Inflammatory macrophage treated with lipopolysaccharide for 1 hour (primary cell): ENCODE measurements around the gene MAGEA8.
"Not testable (repeated sequence)": the region's sequence is repeated elsewhere in the genome, so short reads cannot be mapped to it uniquely, and the experiment has no call there.

Source experiments
- DNase-seq, 2 donors: peaks; one replicate each; pipeline ENCODE4 v3.0.0-alpha.2; 2020 to 2022

The MAGEA8 gene

GRCh38 chrX:149881081-149881711, at the start of gene MAGEA8:
Gene MAGEA8 (plus strand): TSS chrX:149881183. CDS start chrX:149884273, 3,090 bp downstream.
- DNase-seq: no peak

DNA sequence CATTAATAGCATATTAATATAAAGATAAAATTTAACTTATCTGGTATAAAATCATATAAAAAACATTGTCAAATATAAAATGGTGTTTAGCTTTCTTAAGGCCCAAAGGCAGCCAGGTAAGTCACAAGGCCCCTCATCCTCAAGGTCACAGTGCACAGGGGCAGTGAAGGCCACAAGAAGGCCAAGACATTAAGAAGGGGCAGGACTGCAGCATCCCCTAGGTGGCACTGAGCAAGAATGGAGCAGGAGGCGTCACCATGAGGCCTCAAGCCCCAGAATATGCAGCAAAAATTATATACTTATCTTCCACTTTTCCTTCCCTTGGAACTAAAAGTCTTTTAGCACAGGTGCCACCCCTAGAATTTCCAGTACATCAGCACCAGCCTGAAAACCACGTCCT, 49.5 kb upstream of the MAGEA8 start:
- DNase-seq: no peak

DNA sequence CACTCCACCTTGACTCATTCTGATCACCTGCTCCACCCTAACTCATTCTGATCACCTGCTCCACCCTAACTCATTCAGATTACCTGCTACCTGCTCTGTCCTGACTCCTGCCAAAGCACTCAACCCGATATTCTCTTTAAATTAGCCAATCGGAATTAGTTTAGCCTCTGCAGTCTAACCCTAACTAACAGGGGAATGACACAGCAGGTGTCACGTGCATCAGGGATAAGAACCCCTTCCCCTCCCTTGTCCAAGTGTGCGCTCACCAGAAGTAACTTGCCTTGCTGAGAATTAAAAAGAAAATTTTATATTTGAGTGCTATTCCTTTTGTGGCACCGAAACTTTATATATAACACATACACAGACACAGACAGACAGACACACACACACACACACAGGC, 44.3 kb upstream of the MAGEA8 start:
- DNase-seq: not testable (repeated sequence)

DNA sequence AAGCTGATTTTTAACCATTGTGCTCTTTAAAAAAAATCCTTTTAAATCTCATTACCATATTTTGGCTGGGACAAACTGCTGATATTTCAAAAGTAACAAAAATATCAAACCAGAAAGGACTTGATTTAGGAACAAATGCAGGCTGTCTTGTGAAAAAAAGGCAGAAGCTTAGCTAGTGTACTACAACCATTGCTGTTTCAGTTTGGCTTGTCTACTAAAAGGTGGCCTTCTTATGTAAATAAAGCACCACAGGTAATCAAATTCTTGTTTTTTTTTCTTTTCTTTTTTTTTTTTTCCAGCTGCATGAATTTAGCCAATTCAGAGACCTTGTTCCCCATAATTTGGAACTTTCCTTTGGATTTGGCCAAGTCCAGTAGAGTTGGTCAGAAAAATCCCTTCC, 43.8 kb upstream of the MAGEA8 start:
- no peak for DNase-seq

DNA sequence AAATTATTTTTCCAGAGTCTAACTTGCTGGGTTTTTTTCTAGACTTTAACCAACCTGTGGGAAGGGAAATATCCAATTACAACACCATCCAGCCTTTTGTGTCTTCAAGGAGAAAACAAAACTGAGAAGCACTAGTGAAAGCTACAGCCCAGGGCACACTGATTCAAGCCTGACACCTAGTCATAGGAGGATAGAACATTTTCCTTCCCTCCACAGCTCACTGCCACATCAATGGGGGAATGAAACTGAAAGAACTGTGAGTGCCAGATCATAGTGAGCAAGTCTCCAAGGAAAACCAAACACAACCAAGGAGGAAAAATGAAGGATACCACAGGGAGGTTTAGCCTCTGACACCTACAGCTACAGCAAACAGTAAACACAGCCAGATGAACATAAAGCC, 43.3 kb upstream of the MAGEA8 start:
- DNase-seq: no peak

DNA sequence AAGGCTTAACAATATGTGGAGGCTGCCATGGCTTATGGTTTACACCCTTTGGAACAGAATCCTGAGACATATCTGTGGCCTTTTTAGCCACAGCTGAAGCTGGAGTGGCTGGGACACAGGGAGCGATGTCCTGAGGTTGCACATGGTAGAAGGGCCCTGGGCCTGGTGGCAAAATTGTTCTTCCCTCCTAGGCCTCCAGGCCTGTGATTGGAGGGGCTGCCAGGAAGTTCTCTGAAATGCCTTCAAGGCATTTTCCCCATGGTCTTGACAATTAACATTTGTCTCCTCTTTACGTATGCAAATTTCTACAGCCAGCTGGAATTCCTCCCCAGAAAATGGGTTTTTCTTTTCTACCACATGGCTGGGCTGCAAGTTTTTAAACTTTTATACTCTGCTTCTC, 39.1 kb upstream of the MAGEA8 start:
- DNase-seq: no peak

GRCh38 chrX:149845385-149845784, 35.6 kb upstream of the MAGEA8 start:
- DNase-seq: no peak

DNA sequence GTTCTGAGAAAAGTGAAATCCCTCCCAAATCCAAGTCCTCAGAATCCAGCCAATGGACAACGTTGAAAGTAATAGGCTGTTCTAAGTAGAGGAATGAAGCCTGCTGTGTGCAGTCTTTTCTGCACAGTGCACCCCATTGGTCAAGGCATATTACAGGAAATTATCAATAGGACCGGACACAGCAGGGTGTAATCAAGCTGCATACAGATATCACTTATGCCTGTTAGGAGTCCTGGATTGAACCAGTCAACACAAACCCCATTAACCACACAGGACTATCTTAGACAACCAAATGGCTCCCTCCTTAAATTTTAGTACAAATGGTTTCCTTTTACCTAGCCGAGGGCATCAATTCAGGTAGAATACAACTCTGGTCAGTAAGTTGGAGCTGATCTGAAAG, 34.2 kb upstream of the MAGEA8 start:
- no peak for DNase-seq

- no peak for DNase-seq
Measured at GRCh38 chrX:149848855-149849254, 32.1 kb upstream of the MAGEA8 start.

DNA sequence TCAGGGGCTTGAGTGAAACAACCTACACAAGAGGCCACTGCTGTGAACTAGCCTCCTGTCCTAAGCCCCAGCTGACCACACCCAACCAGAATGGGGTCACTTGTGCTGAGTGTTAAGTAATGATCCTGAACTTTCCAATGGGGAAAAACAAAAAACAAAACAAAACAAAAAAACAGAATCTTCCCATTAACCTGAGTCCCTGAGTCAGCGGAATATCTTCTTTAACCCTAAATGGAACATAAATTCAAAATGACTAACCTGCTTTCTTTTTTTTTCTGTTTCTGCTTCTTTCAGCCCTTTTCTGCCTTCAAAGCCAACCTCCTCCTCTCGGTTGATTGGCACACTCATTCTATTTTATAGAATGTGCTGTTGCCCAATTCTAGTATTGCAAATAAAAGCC, 31.2 kb upstream of the MAGEA8 start:
- no peak for DNase-seq

GRCh38 chrX:149851864-149852263, 29.1 kb upstream of the MAGEA8 start:
- DNase-seq: no peak

DNA sequence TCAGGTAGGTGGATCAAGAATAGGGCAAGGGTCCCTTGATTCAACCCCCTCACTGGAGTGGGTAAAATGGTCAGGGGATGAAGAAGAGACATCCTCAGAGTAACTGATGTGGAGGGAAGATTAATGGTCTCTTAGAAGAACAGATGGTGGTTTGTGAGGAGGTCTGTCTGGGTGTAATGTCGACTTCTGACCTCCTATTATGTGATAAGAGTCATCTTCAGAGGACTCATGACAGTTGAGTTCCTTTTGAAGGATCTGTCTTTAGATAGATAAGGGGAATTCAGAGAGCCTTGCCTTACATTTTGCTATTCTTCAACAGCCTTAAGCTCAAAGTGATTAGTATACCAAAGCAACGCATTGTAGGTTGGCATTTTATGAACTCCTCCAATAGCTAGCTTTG, 27.1 kb upstream of the MAGEA8 start:
- no peak for DNase-seq

- no peak for DNase-seq
Measured at GRCh38 chrX:149858592-149858991, 22.4 kb upstream of the MAGEA8 start.

- DNase-seq: no peak
Measured at GRCh38 chrX:149860445-149860844, 20.5 kb upstream of the MAGEA8 start.

DNA sequence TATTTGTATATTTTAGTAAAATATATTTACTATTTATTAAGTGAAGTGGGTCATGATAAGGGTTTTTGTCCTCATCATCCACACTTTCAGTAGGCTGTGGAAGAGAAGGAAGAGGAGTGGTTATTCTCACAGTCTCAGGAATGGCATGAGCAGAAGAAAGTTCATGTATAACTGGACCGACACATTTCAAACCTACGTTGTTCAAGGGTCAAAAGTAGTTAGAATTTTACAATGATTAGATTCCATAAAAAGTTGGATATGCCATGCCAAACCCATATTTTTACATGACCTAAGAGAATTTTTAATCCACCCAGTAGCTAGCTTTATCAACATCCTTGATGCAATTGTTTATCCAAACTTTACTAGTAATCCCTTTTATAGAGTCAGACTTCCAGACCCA, 15.6 kb upstream of the MAGEA8 start:
- DNase-seq: no peak

DNA sequence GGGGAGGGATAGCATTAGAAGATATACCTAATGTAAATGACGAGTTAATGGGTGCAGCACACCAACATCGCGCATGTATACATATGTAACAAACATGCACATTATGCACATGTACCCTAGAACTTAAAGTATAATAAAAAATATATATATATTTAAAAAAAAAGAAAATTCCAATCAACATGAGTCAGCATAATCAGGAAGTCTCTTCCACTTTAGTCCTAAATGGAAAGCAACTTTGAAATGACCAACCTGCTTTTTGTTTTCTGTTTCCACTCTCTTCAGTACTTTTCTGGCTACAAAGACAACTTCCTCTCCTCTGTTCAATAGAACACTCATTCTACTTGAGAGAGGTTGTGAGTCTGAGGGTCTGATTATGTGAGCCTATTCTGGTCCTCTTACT, 13.5 kb upstream of the MAGEA8 start:
- no peak for DNase-seq

DNA sequence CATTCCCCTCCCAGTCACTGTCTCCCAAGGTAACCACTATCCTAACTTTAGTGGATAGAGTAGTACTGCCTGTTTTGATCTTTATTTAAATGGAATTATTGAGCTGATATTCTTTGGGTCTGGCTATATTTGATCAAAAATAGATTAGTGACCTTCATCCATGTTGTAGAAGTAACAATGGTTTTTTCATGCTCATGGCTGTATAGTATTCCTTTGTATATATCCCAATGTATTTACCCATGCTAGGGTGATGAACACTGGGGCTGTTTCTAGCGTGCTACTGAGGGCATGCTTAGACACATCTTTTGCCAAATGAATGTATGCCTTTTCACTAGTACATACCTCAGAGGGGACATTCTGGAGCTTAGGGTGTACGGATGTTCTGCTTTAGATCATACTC, 10.1 kb upstream of the MAGEA8 start:
- no peak for DNase-seq

DNA sequence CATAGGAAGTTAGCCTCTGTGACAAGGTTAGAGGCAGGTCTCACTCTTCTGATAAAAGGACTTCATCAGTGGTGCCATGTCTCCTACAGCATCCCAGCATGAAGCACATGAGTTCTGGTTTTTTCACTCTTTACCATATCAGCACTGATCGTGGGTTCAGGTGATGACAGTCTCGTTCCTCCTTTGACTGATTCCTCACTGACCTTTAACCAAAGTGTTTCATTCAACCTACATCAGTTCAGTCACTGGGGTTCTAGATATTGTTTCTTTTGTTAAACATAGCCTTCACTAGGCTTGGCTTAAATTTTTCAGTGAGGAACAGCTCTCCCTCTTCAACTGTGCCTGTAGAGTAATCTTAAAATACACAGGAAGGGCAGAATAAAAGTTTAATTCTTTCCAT, 9.6 kb upstream of the MAGEA8 start:
- DNase-seq: no peak

GRCh38 chrX:149871940-149872339, 9.0 kb upstream of the MAGEA8 start:
- DNase-seq: peak in 1 of 2 donors; percentile 11

- no peak for DNase-seq
Measured at GRCh38 chrX:149877157-149877556, 3.8 kb upstream of the MAGEA8 start.

DNA sequence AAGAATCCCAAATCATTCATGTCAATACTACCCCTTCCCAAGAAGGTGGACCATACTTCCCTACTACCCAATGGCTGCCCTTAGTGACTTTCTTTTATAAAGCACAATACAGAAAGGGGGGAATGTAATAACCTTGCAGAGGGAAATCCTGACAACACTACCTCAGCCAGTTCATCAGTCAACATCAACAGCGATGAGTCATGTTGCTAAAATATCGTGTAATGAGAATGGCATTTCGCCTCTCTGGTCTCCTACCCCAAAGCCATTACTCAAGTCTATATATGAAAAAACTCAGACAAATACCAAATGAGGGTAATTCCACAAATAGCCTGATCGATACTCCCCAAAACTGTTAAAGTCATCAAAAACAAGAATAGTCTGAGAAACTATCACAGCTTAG, 3.3 kb upstream of the MAGEA8 start:
- DNase-seq: no peak

DNA sequence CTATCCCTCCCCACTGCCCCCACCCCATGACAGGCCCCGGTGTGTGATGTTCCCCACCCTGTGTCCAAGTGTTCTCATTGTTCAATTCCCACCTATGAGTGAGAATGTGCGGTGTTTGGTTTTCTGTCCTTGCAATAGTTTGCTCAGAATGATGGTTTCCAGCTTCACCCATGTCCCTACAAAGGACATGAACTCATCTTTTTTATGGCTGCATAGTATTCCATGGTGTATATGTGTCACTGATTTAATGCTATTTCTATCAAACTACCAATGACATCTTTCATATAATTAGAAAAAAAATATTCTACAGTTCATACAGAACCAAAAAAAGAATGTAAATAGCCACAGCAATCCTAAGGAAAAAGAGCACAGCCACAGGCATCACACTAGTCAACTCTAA, 9.8 kb downstream of the MAGEA8 start:
- not testable (repeated sequence) for DNase-seq

- no peak for DNase-seq
Measured at GRCh38 chrX:149898554-149898953, 17.6 kb downstream of the MAGEA8 start.

DNA sequence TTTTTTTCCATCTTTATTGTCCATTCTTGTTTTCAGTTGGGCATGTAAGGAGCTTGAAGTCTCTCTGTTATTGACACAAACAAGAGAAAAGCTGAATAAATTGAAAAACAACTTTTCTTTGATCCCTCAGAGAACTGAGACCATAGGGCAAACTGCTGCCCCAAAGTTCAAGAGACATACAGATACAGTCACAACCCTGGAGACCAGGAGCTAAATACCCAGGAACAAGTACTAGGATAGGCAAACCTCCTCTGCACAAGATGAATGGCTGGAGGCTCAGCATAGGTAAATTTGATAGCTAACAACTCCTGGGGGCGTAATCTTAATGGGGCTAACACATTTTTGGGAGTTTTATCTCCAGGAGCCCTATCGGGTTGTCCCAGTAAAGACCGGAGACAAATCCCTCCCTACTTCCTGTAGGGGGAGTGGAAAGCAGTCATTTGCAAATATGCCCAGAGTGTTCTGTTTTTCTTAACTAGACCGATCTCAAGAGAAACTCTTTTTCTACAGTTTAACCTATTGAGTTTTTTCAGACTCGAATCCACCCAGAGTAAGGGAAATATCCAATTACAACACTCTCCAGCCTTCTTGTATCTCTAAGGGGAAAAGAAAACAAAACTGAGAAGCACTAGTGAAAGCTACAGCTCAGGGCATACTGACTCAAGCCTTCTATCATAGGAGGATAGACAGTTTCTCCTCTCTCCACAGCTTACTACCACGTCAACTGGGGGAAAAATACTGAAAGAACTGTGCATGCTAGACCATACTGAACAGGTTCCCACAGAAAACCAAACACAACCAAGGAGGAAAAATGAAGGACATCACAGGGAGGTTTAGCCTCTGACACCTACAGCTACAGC, 23.1 kb downstream of the MAGEA8 start:
- peak; percentile 0 to 1 for DNase-seq

DNA sequence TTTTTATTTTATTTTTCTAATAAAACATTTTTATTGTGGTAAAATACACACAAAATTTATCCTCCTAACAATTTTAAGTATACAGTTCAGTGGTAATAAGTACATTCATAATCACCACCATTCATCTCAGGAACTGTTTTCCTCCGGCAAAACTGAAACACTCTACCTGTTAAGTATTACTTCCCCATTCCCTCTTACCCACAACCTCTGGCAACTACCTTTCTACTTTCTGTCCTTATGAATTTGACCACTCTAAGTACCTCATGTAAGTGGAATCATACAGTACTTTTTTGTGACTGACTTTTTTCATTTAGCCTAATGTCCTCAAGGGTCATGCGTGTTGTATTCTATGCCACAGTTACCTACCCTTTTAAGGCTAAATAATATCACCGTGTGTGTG, 27.3 kb downstream of the MAGEA8 start:
- no peak for DNase-seq
